Esophagus squamous epithelium (tissue), 5 donors: ENCODE results near the gene FAM185A. TPM values are rescaled to one million over a fixed set of nuclear protein-coding genes. Genes with fewer than 3 reads are reported as not detected.

ENCODE experiments used
- DNase-seq: peaks from one replicate; lab custom pipeline; 2025; lab: John Stamatoyannopoulos, UW
- H3K27ac ChIP-seq, 4 donors: fragments of 200-600 bp; sonication (generic); one replicate each; pipeline ENCODE4 v1.5.1; 2016 to 2019; ENCODE audit warnings: mild to moderate bottlenecking in 1 of 4
- H3K27me3 ChIP-seq, 4 donors: fragments of 200-600 bp; sonication (generic); 1 replicate in 3 of 4; 2 replicates in 1 of 4; pipeline versions ENCODE4 v1.5.1 to v1.6.0; 2017 to 2021; ENCODE audit warnings: antibody characterized with exemption in 1 of 4
- H3K36me3 ChIP-seq, 3 donors: fragments of 200-600 bp; sonication (generic); one replicate each; pipeline ENCODE4 v1.5.1; 2016 to 2019
- H3K4me1 ChIP-seq, 3 donors: fragments of 200-600 bp; sonication (generic); one replicate each; pipeline ENCODE4 v1.5.1; 2017 to 2019
- H3K4me3 ChIP-seq, 4 donors: fragments of 200-600 bp; sonication (generic); 1 replicate in 3 of 4; 2 replicates in 1 of 4; pipeline ENCODE4 v1.5.1; 2016 to 2019; ENCODE audit warnings: mild to moderate bottlenecking in 2 of 4, moderate library complexity in 1 of 4
- H3K9me3 ChIP-seq, 3 donors: fragments of 200-600 bp; sonication (generic); one replicate each; pipeline ENCODE4 v1.5.1; 2016 to 2019
- CTCF ChIP-seq, 6 experiments: fragments of 450-650 bp in 4 of 6; fragments of 200-600 bp in 2 of 6; sonication (generic) in 2 of 6; IDR thresholded peaks; one replicate each; pipeline ENCODE4 v1.5.1; 2016 to 2019; ENCODE audit warnings: antibody characterized with exemption in 6 of 6, mild to moderate bottlenecking in 4 of 6, moderate library complexity in 4 of 6
- POLR2A ChIP-seq, 4 donors: fragments of 450-650 bp; IDR thresholded peaks; one replicate each; pipeline ENCODE4 v1.6.1; 2017; ENCODE audit warnings: antibody characterized with exemption in 4 of 4, mild to moderate bottlenecking in 4 of 4, moderate library complexity in 3 of 4
- WGBS, 2 donors: methylation state at CpG; one replicate each; pipeline ENCODE4 v1.1.5; 2018; 5-methylcytosine and 5-hydroxymethylcytosine counted together
- intact Hi-C: fragments of 100-400 bp; cut with DNase I; formaldehyde crosslinking; loops from one replicate; pipeline ENCODE4 v1.15.0; 2022
- total RNA-seq, 4 donors: library from RNA; depleted of rRNA; stranded (reverse); fragments of >200 nt; gene quantifications; one replicate each; pipeline ENCODE4 v1.1.0, GENCODE V29; 2016
- donor health status: DM: yes; HTN: yes; CAD: no.

Gene FAM185A
- total RNA-seq, 4 donors from 2014 or later: 8.5 to 16.3 (median 11.7) TPM

- no peaks in the 10 kb centered on the region for H3K27me3 ChIP-seq
- WGBS, 2 donors: 53 to 58% methylated on average over 2 of the region's 2 CpGs
- H3K27ac ChIP-seq: no peak overlapping the region
- no peaks in the 10 kb centered on the region for H3K4me1 ChIP-seq
- peaks cover 0 to 32% (median 0%) of the 10 kb centered on the region in 3 donors for H3K36me3 ChIP-seq
- no peaks in the 10 kb centered on the region for H3K9me3 ChIP-seq
- no peak overlapping the region for H3K4me3 ChIP-seq
- TF ChIP-seq POLR2A (IDR thresholded peaks at IDR 0.05) (no peak), CTCF (IDR thresholded peaks at IDR 0.05) (no peak)
- intact Hi-C loops: no loop called here
- no peak for DNase-seq
Measured at GRCh38 chr7:102819151-102819550, 70.4 kb downstream of the FAM185A start.

DNA sequence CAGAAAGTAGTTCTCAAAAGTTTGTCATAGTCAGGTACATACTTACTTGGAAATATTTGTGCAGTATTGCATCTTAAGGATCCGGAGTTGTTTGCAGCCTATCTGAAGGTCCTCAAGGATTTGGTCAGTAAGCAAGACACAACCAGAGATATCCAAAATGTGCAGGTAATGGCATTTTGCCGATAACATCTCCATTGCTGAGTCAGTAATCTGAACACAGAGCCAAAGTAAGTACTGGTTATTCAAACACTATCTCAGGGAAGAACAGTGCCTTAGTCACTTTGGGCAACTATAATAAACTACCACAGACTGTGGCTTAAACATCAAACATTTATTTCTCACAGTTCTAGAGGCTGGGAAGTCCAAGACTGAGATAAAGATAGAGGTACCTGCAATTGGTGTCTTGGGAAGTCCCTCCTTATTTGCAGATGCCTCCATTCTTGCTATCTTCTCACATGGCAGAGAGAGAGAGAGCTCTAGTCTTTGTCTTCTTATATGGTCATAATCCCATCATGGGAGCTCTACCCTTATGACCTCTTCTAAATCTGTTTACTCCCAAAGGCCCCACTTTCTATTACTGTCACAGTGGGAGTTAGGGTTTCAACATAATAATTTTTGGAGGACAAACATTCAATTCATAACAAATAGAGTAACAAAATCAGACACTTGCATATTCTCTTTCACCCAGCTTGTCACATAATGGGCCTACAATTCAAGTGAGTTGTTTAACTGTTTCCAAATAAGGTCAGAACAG lies 73.4 kb downstream of the FAM185A start:
- no peaks in the 10 kb centered on the region for H3K9me3 ChIP-seq
- H3K4me3 ChIP-seq: no peak overlapping the region
- TF ChIP-seq POLR2A (IDR thresholded peaks at IDR 0.05): no peak
- no peak for TF ChIP-seq CTCF (IDR thresholded peaks at IDR 0.05)
- peaks cover 0 to 29% (median 3%) of the 10 kb centered on the region in 3 donors for H3K36me3 ChIP-seq
- 86 to 95% methylated on average over 2 of the region's 2 CpGs for WGBS, 2 donors
- intact Hi-C loops: no loop called here
- no peak for DNase-seq
- peak overlapping the region in 1 of 4 donors; percentile 1 for H3K27ac ChIP-seq
- no peaks in the 10 kb centered on the region for H3K27me3 ChIP-seq
- no peaks in the 10 kb centered on the region for H3K4me1 ChIP-seq

GRCh38 chr7:102823390-102824119 lies 74.8 kb downstream of the FAM185A start:
- H3K36me3 ChIP-seq: peaks cover 0 to 34% (median 6%) of the 10 kb centered on the region in 3 donors
- no peaks in the 10 kb centered on the region for H3K27me3 ChIP-seq
- H3K4me1 ChIP-seq: no peaks in the 10 kb centered on the region
- H3K27ac ChIP-seq: no peak overlapping the region
- H3K4me3 ChIP-seq: no peak overlapping the region
- intact Hi-C loops: no loop called here
- WGBS, 2 donors: 77 to 89% methylated on average over 6 of the region's 6 CpGs
- H3K9me3 ChIP-seq: no peaks in the 10 kb centered on the region
- TF ChIP-seq POLR2A (IDR thresholded peaks at IDR 0.05): no peak
- no peak for TF ChIP-seq CTCF (IDR thresholded peaks at IDR 0.05)
- DNase-seq: no peak

DNA sequence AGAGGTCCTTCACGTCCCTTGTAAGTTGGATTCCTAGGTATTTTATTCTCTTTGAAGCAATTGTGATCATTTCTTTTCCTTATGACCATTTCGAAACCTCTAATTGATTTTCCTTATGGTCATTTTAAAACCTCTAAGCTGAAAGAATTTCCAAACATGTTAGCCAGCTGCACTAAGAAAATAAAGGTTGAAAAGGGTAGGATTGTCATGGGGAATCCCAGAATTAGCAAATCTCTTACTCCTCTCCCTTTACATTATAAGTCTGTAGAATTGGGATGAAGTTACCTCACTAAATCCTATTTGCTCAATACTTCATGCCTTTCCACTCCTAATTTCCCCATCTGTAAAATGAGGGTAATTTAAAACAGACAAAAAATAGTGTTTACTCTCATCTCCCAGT lies 79.5 kb downstream of the FAM185A start:
- H3K36me3 ChIP-seq: peaks cover 0 to 32% (median 10%) of the 10 kb centered on the region in 3 donors
- no peaks in the 10 kb centered on the region for H3K27me3 ChIP-seq
- no peak for DNase-seq
- H3K27ac ChIP-seq: no peak overlapping the region
- TF ChIP-seq CTCF (IDR thresholded peaks at IDR 0.05): no peak
- no peak for TF ChIP-seq POLR2A (IDR thresholded peaks at IDR 0.05)
- 89 to 93% methylated on average over 2 of the region's 2 CpGs for WGBS, 2 donors
- intact Hi-C loops: no loop called here
- no peak overlapping the region for H3K4me3 ChIP-seq
- H3K4me1 ChIP-seq: no peaks in the 10 kb centered on the region
- H3K9me3 ChIP-seq: no peaks in the 10 kb centered on the region

- H3K36me3 ChIP-seq: peaks cover 0 to 32% (median 10%) of the 10 kb centered on the region in 3 donors
- TF ChIP-seq POLR2A (IDR thresholded peaks at IDR 0.05) (no peak), CTCF (IDR thresholded peaks at IDR 0.05) (no peak)
- H3K4me3 ChIP-seq: no peak overlapping the region
- no peak for DNase-seq
- no peaks in the 10 kb centered on the region for H3K27me3 ChIP-seq
- H3K27ac ChIP-seq: no peak overlapping the region
- intact Hi-C loops: no loop called here
- no peaks in the 10 kb centered on the region for H3K9me3 ChIP-seq
- H3K4me1 ChIP-seq: no peaks in the 10 kb centered on the region
- 95 to 97% methylated on average over 3 of the region's 3 CpGs for WGBS, 2 donors
Measured at GRCh38 chr7:102829075-102829474, 80.3 kb downstream of the FAM185A start.
